GM21360 (cell line): ENCODE measurements around the gene GABRG1.

Source experiments
- ATAC-seq: cut with Tn5 transposase; IDR thresholded peaks from one replicate; pipeline ENCODE4 v1.9.1; 2021; ENCODE audit warnings: mild to moderate bottlenecking, moderate library complexity; ENCODE audit not compliant: unreplicated experiment

Gene GABRG1

DNA sequence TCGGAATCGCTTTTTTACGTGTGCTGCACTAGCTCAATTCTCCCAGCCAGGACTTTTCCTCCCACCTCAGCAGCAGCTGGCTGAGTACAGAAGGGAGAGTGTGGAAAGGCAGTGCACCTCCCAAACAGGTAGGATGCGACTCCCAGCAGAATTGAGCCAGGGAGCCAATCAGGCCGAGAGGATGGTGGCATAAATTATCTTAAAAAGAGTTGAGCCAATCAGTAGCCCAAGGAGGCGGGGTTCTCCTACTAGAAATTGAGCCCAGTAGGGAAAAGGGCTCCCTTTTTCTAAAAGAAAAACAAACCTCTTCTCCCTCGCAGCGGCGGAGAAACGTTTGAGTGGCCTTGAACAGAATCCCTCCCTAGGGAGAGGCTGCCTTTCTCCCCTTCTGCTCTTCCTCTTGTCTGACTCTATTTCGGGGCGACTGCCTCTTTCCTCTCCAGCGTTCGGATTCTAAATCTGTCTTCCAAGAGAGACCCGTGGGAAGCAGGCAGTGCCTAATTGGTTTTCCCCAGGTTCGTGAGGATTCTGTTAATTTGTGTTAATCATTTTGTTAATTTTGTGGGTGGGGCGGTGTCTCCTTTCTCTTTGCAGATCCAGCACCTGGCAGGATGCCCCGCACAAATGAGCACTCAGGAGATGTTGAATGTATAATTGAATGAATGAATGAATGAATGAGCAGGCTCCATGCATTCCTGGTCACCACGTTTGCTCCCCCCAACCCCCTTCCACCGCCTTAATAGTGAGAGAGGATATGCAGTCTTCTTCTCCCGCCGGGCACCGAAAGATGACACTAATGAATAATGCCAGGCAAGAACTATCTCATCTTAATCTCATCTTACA is at the start of gene GABRG1:
GABRG1 (minus strand) TSS at position 142 of the 843 bp plus-strand sequence; CDS start at position 1, 141 bp downstream.
- ATAC-seq = no peak

DNA sequence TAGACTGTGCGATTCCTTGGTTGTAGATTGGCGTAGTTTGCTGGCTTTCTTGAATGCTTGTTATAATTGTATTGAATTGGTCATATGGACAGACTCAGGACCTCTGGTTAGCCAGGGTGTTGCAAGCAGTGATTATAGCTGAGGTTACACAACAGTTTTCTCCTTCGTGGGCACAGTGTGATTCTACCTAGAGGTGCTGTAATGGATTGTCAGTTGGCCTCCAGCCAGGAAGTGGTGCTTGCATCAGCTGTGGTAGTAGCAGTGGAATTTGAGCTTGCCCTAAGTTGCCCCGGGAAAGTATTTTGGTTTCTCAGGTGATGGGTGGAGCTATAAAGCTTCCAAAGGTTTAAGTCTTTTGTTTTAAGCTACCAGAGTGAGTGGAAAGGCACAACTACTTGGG is 23.1 kb upstream of the GABRG1 start:
- ATAC-seq = no peak

DNA sequence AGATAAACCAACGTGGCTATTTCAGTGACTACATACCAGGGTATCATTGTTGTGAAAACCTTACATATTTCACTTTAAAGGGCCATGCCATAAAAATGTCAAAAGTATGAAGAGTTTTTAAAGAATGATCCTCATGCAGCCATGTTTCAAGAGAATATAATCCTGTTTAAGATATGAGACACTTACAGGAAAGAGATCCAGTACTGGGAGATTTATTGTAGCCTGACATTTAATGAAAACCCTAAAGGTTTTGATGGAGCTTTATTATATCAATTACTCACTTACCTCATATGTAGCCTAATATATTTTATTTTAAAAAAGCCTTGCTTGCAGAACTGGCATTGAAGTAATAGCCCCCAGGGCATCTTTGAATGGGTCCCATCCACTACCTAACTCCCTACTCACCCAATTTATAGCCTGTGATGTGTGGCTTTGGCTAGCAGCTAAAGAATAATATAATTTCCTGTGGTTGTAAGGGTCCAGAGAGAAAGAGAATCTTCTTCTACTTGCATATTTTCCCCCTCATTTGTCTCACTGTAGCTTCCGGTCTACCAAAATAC is 7.7 kb upstream of the GABRG1 start:
- ATAC-seq = no peak

DNA sequence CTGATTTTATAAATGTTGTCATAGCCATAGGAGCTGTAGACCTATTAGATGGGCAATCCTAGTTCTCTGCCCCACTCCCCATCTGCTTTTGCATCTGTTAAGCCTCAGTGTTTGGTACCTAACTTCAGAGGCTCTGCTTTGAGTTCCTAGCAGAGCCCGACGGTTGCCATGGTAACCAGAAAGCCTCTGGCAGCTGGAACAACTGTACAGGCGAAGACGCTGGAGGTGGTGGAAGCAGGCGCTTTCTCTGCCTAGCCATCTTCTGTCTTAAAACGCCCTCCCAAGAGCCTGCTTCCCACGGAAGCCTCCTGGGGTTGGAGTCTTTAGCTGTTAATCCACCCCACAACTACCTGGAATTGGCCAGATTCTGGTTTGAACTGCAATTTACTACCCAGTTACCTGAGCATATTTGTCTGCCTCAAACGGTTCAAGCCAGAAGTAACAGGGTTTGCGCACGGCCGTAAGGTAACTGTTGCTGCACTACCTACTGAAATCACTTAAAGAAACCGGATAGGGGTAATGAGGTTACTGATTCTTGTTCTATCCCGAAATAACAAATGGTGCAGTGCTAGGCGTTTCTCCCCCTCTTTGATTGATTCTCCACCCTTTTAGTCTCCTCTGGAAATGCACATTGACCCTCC is 1.0 kb upstream of the GABRG1 start:
- no peak for ATAC-seq

DNA sequence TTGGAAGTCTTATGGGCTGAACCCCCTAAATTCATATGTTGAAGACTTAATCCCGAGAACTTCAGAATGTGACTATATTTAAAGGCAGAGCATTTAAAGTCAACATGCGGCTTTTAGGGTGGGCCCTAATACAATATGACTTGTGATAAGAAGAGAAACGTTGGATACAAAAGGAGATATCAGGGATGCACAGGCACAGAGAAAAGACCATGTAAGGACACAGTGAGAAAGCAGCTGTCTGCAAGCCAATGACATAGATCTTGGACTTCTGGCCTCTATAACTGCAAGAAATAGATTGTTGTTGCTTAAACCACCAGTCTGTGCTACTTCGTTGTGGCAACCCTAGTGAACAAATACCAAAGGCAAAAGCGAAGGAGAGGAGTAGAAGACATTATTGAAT is 42.2 kb downstream of the GABRG1 start:
- no peak for ATAC-seq

DNA sequence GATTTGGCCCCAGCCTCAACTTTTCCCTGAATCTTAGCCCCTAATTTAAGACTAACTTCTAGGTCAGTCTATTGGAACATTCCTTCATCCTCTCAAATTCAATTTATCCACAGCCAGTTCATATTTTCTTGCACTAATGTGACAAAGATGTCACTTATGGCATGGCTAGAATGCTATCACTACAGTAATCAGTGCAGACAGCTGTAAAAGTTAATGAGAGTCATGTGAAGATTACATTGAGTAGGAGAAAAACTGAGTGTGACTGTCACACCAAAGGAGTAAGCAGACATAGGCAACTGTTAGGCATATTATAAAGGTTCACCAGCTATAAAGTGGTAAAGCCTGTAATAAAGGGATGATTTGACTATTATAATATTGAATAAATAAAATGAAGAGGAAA is 42.6 kb downstream of the GABRG1 start:
- ATAC-seq = no peak

DNA sequence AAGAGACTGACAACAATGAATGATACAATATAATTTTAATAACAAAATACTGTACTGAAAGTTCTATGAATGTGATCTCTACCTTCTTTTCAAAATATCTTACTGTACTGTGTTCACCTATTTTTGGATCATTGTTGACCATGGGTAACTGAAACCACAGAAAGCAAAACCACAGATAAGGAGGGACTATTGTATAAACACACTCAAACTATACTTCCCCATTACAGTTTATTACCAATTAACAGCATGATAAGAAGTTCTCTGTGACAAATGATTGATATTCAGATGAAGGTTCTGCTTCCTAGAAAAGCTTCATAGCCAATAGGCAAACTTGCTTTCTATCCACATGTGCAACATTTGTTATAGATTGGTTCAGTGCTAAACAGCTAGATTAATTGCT is 50.1 kb downstream of the GABRG1 start:
- no peak for ATAC-seq

DNA sequence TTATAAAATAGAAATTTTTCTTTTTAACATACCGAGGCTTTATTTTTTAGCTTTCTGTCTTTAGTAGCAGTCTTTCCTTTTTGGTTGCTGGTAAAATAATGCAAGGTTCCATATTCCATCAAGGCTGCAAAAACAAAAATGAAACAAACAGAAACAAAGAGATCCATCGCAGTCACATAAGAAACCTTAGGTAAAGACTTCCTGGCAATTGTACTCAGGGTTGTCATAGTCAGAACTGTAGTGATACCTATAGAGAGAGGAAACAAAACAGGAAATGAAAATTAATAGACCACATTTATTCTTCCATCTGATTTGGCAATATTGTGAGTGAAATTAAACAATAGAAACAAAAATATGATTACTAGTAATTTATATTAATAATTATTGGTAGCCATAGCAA is 72.5 kb downstream of the GABRG1 start:
- ATAC-seq = no peak

DNA sequence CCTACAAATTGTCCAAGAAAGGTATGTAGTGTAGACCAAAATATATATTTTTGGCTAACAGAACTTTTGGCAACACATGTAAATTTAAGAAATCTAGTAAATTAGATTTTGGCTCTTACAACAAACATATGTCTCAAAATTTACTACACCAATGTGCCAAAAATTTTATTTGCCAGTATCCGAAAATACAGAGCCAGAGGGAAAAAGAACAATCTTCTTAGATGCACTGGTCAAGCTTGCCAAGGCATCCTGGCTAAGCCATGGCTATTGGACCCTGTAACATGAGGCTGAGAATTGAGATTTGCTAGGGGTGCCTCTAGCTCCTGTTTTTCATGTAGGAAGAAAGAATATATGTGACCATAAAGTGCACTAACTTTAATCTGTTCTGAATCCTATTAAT is 91.8 kb downstream of the GABRG1 start:
- no peak for ATAC-seq

DNA sequence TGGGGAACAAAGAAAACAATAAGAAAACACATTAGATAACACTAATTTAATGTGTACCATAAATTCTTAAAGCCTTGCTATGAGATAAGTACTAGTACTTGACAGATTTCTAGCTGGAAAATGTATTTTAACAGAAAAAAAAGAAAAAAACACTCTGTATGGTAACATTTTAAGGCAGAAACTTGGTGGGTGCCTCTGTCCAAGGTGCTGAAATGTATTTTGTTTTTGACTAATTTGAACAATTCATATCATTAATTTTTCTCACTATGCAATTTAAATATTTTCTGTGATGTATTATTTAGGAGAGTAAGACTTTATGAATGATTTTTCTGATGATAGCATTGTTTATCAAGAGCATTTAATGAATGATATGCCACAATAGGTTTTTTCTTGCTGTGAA is 107.5 kb downstream of the GABRG1 start:
- ATAC-seq = no peak

DNA sequence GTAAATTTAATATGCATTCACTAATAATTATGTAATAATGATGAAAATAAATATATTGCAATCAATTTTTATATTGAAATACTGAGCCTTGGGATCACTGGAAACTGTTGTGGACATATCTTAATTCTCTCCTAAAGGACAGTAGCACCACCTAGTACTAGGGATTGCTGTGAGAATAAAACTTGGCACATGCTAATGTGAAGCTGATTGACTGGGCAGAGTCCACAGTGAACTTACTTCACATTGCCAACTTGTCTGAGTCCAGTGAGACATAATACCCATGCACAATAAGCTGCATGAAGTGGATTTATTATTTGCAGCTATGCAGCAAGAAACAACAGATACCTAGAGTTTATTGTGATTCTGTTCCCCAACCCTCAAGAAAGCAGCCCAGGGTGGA is 131.1 kb downstream of the GABRG1 start:
- ATAC-seq = no peak

DNA sequence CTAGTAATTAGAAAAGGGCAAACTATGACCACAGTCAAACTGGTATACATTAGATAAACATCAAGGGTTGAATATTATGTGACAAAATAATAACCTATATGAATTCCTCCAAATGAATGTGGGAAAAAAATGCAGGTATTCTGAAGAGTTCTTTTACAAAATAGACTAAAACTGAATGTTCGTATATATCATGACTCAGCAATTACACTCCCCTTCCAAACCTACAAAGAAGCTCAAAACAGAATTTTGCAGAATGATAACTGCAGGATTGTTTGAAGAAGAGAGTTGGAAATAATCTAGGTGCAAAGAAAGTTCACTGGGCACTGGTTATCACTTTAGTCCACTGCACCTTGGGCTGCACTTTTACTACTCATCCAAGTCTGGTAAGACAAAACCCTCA is 134.1 kb downstream of the GABRG1 start:
- no peak for ATAC-seq

DNA sequence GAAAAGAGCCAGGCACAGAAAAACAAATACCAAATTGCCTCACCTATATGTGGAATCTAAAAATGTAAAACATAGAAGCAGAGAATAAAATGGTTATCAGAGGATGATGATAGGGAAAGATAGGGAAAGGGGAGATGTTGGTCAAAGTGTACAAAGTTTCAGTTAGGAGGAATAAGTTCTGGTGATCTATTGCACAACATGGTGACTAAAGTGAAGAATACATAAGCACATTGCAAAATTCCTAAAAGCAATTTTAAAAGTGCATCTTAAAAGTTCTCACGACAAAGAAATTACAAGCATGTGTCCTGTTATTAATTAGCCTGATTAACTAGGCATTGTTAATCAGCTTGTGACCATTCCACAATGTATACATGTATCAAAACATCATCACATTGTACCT is 136.0 kb downstream of the GABRG1 start:
- no peak for ATAC-seq
